ENCODE results near the gene UNC5A.

DNA sequence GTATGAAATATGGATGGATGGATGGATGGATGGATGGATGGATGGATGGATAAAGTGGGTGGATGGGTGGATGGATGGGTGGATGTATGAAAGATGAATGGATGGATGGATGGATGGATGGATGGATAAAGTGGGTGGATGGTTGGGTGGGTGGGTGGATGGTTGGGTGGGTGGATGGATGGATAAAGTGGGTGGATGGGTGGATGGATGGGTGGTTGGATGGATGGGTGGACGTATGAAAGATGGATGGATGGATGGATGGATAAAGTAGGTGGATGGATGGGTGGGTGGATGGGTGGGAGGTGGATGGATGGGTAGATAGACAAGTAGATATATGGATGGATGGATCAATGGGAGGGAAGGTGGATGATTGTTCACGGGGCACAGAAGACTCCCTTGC is 19.0 kb downstream of the UNC5A start:
- TF ChIP-seq, protein P1, sequence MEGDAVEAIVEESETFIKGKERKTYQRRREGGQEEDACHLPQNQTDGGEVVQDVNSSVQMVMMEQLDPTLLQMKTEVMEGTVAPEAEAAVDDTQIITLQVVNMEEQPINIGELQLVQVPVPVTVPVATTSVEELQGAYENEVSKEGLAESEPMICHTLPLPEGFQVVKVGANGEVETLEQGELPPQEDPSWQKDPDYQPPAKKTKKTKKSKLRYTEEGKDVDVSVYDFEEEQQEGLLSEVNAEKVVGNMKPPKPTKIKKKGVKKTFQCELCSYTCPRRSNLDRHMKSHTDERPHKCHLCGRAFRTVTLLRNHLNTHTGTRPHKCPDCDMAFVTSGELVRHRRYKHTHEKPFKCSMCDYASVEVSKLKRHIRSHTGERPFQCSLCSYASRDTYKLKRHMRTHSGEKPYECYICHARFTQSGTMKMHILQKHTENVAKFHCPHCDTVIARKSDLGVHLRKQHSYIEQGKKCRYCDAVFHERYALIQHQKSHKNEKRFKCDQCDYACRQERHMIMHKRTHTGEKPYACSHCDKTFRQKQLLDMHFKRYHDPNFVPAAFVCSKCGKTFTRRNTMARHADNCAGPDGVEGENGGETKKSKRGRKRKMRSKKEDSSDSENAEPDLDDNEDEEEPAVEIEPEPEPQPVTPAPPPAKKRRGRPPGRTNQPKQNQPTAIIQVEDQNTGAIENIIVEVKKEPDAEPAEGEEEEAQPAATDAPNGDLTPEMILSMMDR (IDR thresholded peaks at IDR 0.05), result no peak
- TF ChIP-seq POLR2AphosphoS5 (IDR thresholded peaks at IDR 0.05), result no peak
- no peak for TF ChIP-seq EP300 (IDR thresholded peaks at IDR 0.05)
- no peak for TF ChIP-seq POLR2A (IDR thresholded peaks at IDR 0.05)
